HCT116 (cell line): ENCODE data around the gene AP1S1. TPM values are rescaled to one million over a fixed set of nuclear protein-coding genes. Genes with fewer than 3 reads are reported as not detected.

Experiments
- ATAC-seq: fragments of 200-7000 bp; cut with Tn5 transposase; 2 replicates; pipeline ENCODE4 v1.9.1; 2020; ENCODE audit warnings: mild to moderate bottlenecking, moderate library complexity
- BruUV-seq: library from RNA; stranded (reverse); fragments of 400-500 nt; replicated peaks from 2 replicates; lab custom pipeline; 2021; lab: Mats Ljungman, UMichigan
- CTCF ChIA-PET: fragments of 300-600 bp; sonication (Branson Sonifier 250); formaldehyde crosslinking; loops from one replicate; lab custom pipeline; 2021; ENCODE audit warnings: antibody characterized with exemption; lab: Charles Lee
- POLR2A ChIA-PET: fragments of 300-600, 350-600 bp; sonication (Branson Sonifier 250); formaldehyde crosslinking; loops from one replicate; lab custom pipeline; 2021; ENCODE audit warnings: antibody characterized with exemption; lab: Charles Lee
- RAD21 ChIA-PET, 2 experiments: fragments of 300-600 bp; sonication (Branson Sonifier 250); formaldehyde crosslinking; loops; one replicate each; lab custom pipeline; 2023; ENCODE audit warnings: low total read pairs in 2 of 2; ENCODE audit not compliant: uncharacterized antibody in 2 of 2, unreplicated experiment in 2 of 2, low non-redundant PET in 1 of 2; lab: Charles Lee
- DNase-seq: peaks from one replicate; pipeline ENCODE4 v3.0.0-alpha.2; 2010; ENCODE audit warnings: low read depth, low spot score
- H2AFZ ChIP-seq: fragments of 200-600 bp; shearing (Covaris generic), sonication (generic); 2 replicates; pipeline ENCODE4 v1.6.1; 2017; ENCODE audit warnings: low read depth, mixed run types, mixed read lengths, antibody characterized with exemption, low read length; ENCODE audit not compliant: poor library complexity, severe bottlenecking
- H3K27ac ChIP-seq: 2 replicates; pipeline ENCODE4 v1.5.1; 2012; ENCODE audit warnings: low read depth, low read length
- H3K27me3 ChIP-seq: fragments of 200-600 bp; sonication (generic); 2 replicates; pipeline ENCODE4 v1.6.1; 2016; ENCODE audit warnings: mixed run types, low read length, mixed read lengths; ENCODE audit not compliant: insufficient read depth
- H3K36me3 ChIP-seq, 2 experiments: fragments of 200-500 bp in 1 of 2; fragments of 200-600 bp in 1 of 2; sonication (Bioruptor generic) in 1 of 2; sonication (generic) in 1 of 2; 2 replicates each; pipeline versions ENCODE4 v1.5.1 to v1.6.1; 2014 to 2016; ENCODE audit warnings: low read length in 2 of 2, inconsistent platforms in 1 of 2, mixed read lengths in 1 of 2, mixed run types in 1 of 2; ENCODE audit not compliant: insufficient read depth in 2 of 2, control insufficient read depth in 1 of 2
- H3K4me1 ChIP-seq, 2 experiments: fragments of 200-600 bp in 1 of 2; sonication (generic) in 1 of 2; 2 replicates each; pipeline versions ENCODE4 v1.5.1 to v1.6.1; 2012 to 2017; ENCODE audit warnings: low read length in 2 of 2, inconsistent platforms in 1 of 2, mild to moderate bottlenecking in 1 of 2, mixed read lengths in 1 of 2, mixed run types in 1 of 2, moderate library complexity in 1 of 2; ENCODE audit not compliant: insufficient read depth in 2 of 2, control insufficient read depth in 1 of 2
- H3K4me2 ChIP-seq: fragments of 200-600 bp; sonication (generic); 2 replicates; pipeline ENCODE4 v1.6.1; 2017; ENCODE audit warnings: mixed run types, low read length, mixed read lengths
- H3K4me3 ChIP-seq, 2 experiments: fragments of 200-600 bp in 1 of 2; sonication (generic) in 1 of 2; replicated peaks in 1 of 2; 2 replicates each; pipeline ENCODE4 v1.5.1; 2011 to 2016; ENCODE audit warnings: low read length in 2 of 2, control low read depth in 1 of 2, low read depth in 1 of 2, mild to moderate bottlenecking in 1 of 2, mixed read lengths in 1 of 2, mixed run types in 1 of 2
- H3K79me2 ChIP-seq: fragments of 200-600 bp; sonication (generic); 2 replicates; pipeline ENCODE4 v1.6.1; 2017; ENCODE audit warnings: mild to moderate bottlenecking, mixed run types, low read length, moderate library complexity, mixed read lengths; ENCODE audit not compliant: insufficient read depth
- H3K9ac ChIP-seq: fragments of 200-600 bp; sonication (generic); 2 replicates; pipeline ENCODE4 v1.6.1; 2016; ENCODE audit warnings: low read length, mixed read lengths
- H3K9me2 ChIP-seq: fragments of 200-600 bp; sonication (generic), shearing (Covaris generic); 2 replicates; pipeline ENCODE4 v1.6.1; 2017; ENCODE audit warnings: mixed run types, mild to moderate bottlenecking, moderate library complexity; ENCODE audit not compliant: insufficient read depth
- H3K9me3 ChIP-seq, 2 experiments: fragments of 200-500 bp in 1 of 2; fragments of 200-600 bp in 1 of 2; sonication (Bioruptor generic) in 1 of 2; sonication (generic) in 1 of 2; 2 replicates each; pipeline ENCODE4 v1.6.1; 2014 to 2017; ENCODE audit warnings: low read length in 2 of 2, mixed read lengths in 2 of 2, inconsistent platforms in 1 of 2, low read depth in 1 of 2, mild to moderate bottlenecking in 1 of 2, mixed run types in 1 of 2, moderate library complexity in 1 of 2; ENCODE audit not compliant: control insufficient read depth in 1 of 2, insufficient read depth in 1 of 2
- H4K20me1 ChIP-seq: fragments of 200-600 bp; sonication (generic), shearing (Covaris generic); 2 replicates; pipeline ENCODE4 v1.6.1; 2017; ENCODE audit warnings: mixed run types, mild to moderate bottlenecking, moderate library complexity; ENCODE audit not compliant: insufficient read depth
- ATF3 ChIP-seq: IDR thresholded peaks from 2 replicates; pipeline ENCODE4 v1.6.1; 2012
- CBX3 ChIP-seq: IDR thresholded peaks from 2 replicates; pipeline ENCODE4 v1.6.1; 2012; ENCODE audit warnings: low read depth
- CEBPB ChIP-seq: IDR thresholded peaks from 2 replicates; pipeline ENCODE4 v1.6.1; 2012; ENCODE audit warnings: low read depth
- EGR1 ChIP-seq: IDR thresholded peaks from 2 replicates; pipeline ENCODE4 v1.6.1; 2012; ENCODE audit warnings: low read depth
- ELF1 ChIP-seq: IDR thresholded peaks from 2 replicates; pipeline ENCODE4 v1.6.1; 2012; ENCODE audit warnings: low read depth, borderline replicate concordance
- EZH2phosphoT487 ChIP-seq: fragments of 200-600 bp; IDR thresholded peaks from 2 replicates; pipeline ENCODE4 v1.6.1; 2018; ENCODE audit warnings: antibody characterized with exemption, borderline replicate concordance
- FOSL1 ChIP-seq: IDR thresholded peaks from 2 replicates; pipeline ENCODE4 v1.6.1; 2012; ENCODE audit warnings: low read depth
- JUND ChIP-seq: IDR thresholded peaks from 2 replicates; pipeline ENCODE4 v1.6.1; 2012
- MAX ChIP-seq: IDR thresholded peaks from 2 replicates; pipeline ENCODE4 v1.6.1; 2012
- POLR2A ChIP-seq: IDR thresholded peaks from 2 replicates; pipeline ENCODE4 v1.7.0; 2011; ENCODE audit warnings: borderline replicate concordance; ENCODE audit not compliant: insufficient read depth, insufficient read length; ENCODE audit errors: extremely low read depth
- POLR2AphosphoS5 ChIP-seq: IDR thresholded peaks from 2 replicates; pipeline ENCODE4 v1.6.1; 2011; ENCODE audit warnings: mild to moderate bottlenecking, low read depth, low read length, moderate library complexity
- RAD21 ChIP-seq: IDR thresholded peaks from 2 replicates; pipeline ENCODE4 v1.6.1; 2012; ENCODE audit warnings: low read depth, mild to moderate bottlenecking
- SP1 ChIP-seq: IDR thresholded peaks from 2 replicates; pipeline ENCODE4 v1.6.1; 2012; ENCODE audit warnings: low read depth
- SRF ChIP-seq: IDR thresholded peaks from 2 replicates; pipeline ENCODE4 v1.6.1; 2012; ENCODE audit warnings: low read depth
- YY1 ChIP-seq: IDR thresholded peaks from 2 replicates; pipeline ENCODE4 v1.6.1; 2011; ENCODE audit warnings: low read length, low read depth, moderate library complexity, mild to moderate bottlenecking; ENCODE audit not compliant: insufficient replicate concordance; ENCODE audit errors: extremely low read depth
- ZBTB33 ChIP-seq: IDR thresholded peaks from 2 replicates; pipeline ENCODE4 v1.6.1; 2011; ENCODE audit warnings: mild to moderate bottlenecking, low read length, moderate library complexity; ENCODE audit not compliant: insufficient replicate concordance; ENCODE audit errors: extremely low read depth
- ZFX ChIP-seq: fragments of 450-650 bp; IDR thresholded peaks from 2 replicates; pipeline ENCODE4 v1.6.1; 2017
- intact Hi-C: fragments of 100-400 bp; cut with micrococcal nuclease; formaldehyde crosslinking; loops from 2 replicates; pipeline ENCODE4 v1.10.0; 2022
- total RNA-seq: library from RNA; stranded (reverse); gene quantifications from one replicate; pipeline ENCODE4 v1.2.1, GENCODE V29; 2021; ENCODE audit not compliant: unreplicated experiment
- TF ChIP-seq, protein P1 (sequence below): IDR thresholded peaks from 2 replicates; pipeline ENCODE4 v1.6.1; 2012; ENCODE audit warnings: low read depth
- TF ChIP-seq, protein P2 (sequence below), 3 experiments: fragments of 200-600 bp in 1 of 3; sonication (generic) in 1 of 3; IDR thresholded peaks in 2 of 3; conservative IDR thresholded peaks in 1 of 3; 2 replicates each; pipeline ENCODE4 v1.5.1; 2012 to 2017; ENCODE audit warnings: low read depth in 2 of 3, low read length in 2 of 3, antibody characterized with exemption in 1 of 3, borderline replicate concordance in 1 of 3, control low read depth in 1 of 3, mild to moderate bottlenecking in 1 of 3, mixed read lengths in 1 of 3, mixed run types in 1 of 3, moderate library complexity in 1 of 3; ENCODE audit not compliant: insufficient read depth in 1 of 3

The AP1S1 gene
- total RNA-seq, 1 experiment from 2014 or later, result 130 TPM

- Histone ChIP-seq H3K36me3 (no peaks in the 10 kb centered on the region), H3K9me3 (no peaks in the 10 kb centered on the region)
- DNase-seq, result no peak
- no peak for TF ChIP-seq FOSL1
- no peak for TF ChIP-seq RAD21
- TF ChIP-seq YY1, result no peak
- TF ChIP-seq POLR2AphosphoS5, result no peak
- TF ChIP-seq, protein P1, sequence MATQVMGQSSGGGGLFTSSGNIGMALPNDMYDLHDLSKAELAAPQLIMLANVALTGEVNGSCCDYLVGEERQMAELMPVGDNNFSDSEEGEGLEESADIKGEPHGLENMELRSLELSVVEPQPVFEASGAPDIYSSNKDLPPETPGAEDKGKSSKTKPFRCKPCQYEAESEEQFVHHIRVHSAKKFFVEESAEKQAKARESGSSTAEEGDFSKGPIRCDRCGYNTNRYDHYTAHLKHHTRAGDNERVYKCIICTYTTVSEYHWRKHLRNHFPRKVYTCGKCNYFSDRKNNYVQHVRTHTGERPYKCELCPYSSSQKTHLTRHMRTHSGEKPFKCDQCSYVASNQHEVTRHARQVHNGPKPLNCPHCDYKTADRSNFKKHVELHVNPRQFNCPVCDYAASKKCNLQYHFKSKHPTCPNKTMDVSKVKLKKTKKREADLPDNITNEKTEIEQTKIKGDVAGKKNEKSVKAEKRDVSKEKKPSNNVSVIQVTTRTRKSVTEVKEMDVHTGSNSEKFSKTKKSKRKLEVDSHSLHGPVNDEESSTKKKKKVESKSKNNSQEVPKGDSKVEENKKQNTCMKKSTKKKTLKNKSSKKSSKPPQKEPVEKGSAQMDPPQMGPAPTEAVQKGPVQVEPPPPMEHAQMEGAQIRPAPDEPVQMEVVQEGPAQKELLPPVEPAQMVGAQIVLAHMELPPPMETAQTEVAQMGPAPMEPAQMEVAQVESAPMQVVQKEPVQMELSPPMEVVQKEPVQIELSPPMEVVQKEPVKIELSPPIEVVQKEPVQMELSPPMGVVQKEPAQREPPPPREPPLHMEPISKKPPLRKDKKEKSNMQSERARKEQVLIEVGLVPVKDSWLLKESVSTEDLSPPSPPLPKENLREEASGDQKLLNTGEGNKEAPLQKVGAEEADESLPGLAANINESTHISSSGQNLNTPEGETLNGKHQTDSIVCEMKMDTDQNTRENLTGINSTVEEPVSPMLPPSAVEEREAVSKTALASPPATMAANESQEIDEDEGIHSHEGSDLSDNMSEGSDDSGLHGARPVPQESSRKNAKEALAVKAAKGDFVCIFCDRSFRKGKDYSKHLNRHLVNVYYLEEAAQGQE, result no peak
- TF ChIP-seq ATF3, result no peak
- no peak for TF ChIP-seq ZFX
- no peak for TF ChIP-seq ELF1
- TF ChIP-seq EZH2phosphoT487, result no peak
- no peak for TF ChIP-seq SRF
- no peak for TF ChIP-seq CBX3
- TF ChIP-seq ZBTB33, result no peak
- no peak for TF ChIP-seq EGR1
- TF ChIP-seq, protein P2, sequence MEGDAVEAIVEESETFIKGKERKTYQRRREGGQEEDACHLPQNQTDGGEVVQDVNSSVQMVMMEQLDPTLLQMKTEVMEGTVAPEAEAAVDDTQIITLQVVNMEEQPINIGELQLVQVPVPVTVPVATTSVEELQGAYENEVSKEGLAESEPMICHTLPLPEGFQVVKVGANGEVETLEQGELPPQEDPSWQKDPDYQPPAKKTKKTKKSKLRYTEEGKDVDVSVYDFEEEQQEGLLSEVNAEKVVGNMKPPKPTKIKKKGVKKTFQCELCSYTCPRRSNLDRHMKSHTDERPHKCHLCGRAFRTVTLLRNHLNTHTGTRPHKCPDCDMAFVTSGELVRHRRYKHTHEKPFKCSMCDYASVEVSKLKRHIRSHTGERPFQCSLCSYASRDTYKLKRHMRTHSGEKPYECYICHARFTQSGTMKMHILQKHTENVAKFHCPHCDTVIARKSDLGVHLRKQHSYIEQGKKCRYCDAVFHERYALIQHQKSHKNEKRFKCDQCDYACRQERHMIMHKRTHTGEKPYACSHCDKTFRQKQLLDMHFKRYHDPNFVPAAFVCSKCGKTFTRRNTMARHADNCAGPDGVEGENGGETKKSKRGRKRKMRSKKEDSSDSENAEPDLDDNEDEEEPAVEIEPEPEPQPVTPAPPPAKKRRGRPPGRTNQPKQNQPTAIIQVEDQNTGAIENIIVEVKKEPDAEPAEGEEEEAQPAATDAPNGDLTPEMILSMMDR (IDR thresholded peaks at IDR 0.05 in 2 of 3, conservative IDR thresholded peaks at IDR 0.05 in 1 of 3; ENCODE audit: borderline replicate concordance in 1 of 3, insufficient read depth in 1 of 3, low read depth in 2 of 3, low read length in 2 of 3), result no peak
- no peak for TF ChIP-seq JUND
- TF ChIP-seq CEBPB, result no peak
- no peak for TF ChIP-seq MAX
- no peak for TF ChIP-seq SP1
- TF ChIP-seq POLR2A, result no peak
- TF ChIP-seq, all 23 proteins: peak for 0
- Histone ChIP-seq H3K27ac (no peak overlapping the region), H3K4me1 (peaks cover 32 to 56% of the 10 kb centered on the region in 2 experiments), H3K9me2 (no peaks in the 10 kb centered on the region), H3K27me3 (no peaks in the 10 kb centered on the region), H3K79me2 (no peaks in the 10 kb centered on the region), H3K9ac (no peak overlapping the region), H2AFZ (no peak overlapping the region), H4K20me1 (no peaks in the 10 kb centered on the region), H3K4me3 (no peak overlapping the region), H3K4me2 (no peak overlapping the region)
- BruUV-seq, result no TSS peak
- no peak for ATAC-seq
- RAD21 ChIA-PET, result no interaction called here
- intact Hi-C loops, result no loop called here
- CTCF ChIA-PET, result interaction anchor here (1.3 kb wide), 1 partner anchor 11 kb away, joined by 5 read pairs; no protein-coding TSS in a partner anchor
- POLR2A ChIA-PET, result no interaction called here
These were observed 47.9 kb upstream of the AP1S1 start for GRCh38 chr7:101106386-101106785.
